SJCRH30 (cell line): ENCODE data around the gene LRFN3. TPM values are rescaled to one million over a fixed set of nuclear protein-coding genes. Genes with fewer than 3 reads are reported as not detected.
A peak's percentile ranks its signal among the peaks of the same experiment; 100 is the strongest.
"Not testable (repeated sequence)": the region's sequence is repeated elsewhere in the genome, so short reads cannot be mapped to it uniquely, and the experiment has no call there.

Experiments
- DNase-seq, 2 experiments: peaks; one replicate each; pipeline ENCODE4 v3.0.0-alpha.2; 2015 to 2020
- H3K27ac ChIP-seq: fragments of 250-450 bp; sonication (Bioruptor Pico); 2 replicates; pipeline ENCODE4 v1.5.1; 2020; ENCODE audit warnings: mild to moderate bottlenecking, moderate library complexity
- H3K27me3 ChIP-seq: fragments of 250-450 bp; sonication (Bioruptor Pico); 2 replicates; pipeline ENCODE4 v1.5.1; 2020; ENCODE audit warnings: mild to moderate bottlenecking, moderate library complexity
- H3K36me3 ChIP-seq: fragments of 250-450 bp; sonication (Bioruptor Pico); 2 replicates; pipeline ENCODE4 v1.5.1; 2020; ENCODE audit warnings: mild to moderate bottlenecking, moderate library complexity
- H3K4me1 ChIP-seq: fragments of 250-450 bp; sonication (Bioruptor Pico); 2 replicates; pipeline ENCODE4 v1.5.1; 2020; ENCODE audit warnings: mild to moderate bottlenecking, moderate library complexity
- H3K4me3 ChIP-seq: fragments of 250-450 bp; sonication (Bioruptor Pico); 2 replicates; pipeline ENCODE4 v1.5.1; 2020; ENCODE audit warnings: mild to moderate bottlenecking, moderate library complexity
- H3K9me3 ChIP-seq: fragments of 250-450 bp; sonication (Bioruptor Pico); replicated peaks from 2 replicates; pipeline ENCODE4 v1.5.1; 2020; ENCODE audit warnings: mild to moderate bottlenecking, moderate library complexity
- total RNA-seq: library from RNA; depleted of rRNA; stranded (reverse); fragments of >200 nt; shearing (Covaris generic); gene quantifications from 2 replicates; pipeline ENCODE4 v1.2.3, GENCODE V29; 2014

Gene LRFN3
- total RNA-seq, 1 experiment from 2014 or later = 10.2 TPM

GRCh38 chr19:35959968-35960320 is 23.8 kb downstream of the LRFN3 start:
- H3K9me3 ChIP-seq = no peaks in the 10 kb centered on the region; the same call in 1 of the 2 replicates
- no peak for DNase-seq
- no peaks in the 10 kb centered on the region for H3K36me3 ChIP-seq
- no peaks in the 10 kb centered on the region for H3K4me1 ChIP-seq
- H3K27ac ChIP-seq = no peak overlapping the region
- no peak overlapping the region for H3K4me3 ChIP-seq
- H3K27me3 ChIP-seq = no peaks in the 10 kb centered on the region

DNA sequence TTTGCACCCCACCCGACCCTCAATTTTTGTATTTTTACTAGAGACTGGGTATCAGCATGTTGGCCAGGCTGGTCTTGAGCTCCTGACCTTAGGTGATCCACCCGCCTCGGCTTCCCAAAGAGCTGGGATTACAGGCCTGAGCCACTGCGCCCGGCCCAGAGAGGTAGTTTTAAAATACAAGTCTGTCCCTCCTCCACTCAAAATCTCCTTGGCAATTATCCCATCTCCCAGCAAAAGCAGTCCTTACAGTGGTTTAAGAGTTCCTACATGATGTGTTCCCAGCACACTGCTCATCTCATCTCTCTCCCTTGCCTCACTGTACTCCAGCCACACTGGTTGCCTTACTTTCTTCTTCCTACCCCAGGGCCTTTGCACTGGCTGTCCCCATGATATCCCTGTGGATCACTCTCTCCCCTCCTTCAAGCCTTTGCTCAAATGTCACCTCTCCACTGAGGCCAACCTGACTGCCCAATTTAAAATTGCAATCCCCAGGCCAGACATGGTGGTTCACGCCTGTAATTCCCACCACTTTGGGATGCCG is 24.3 kb downstream of the LRFN3 start:
- no peak for DNase-seq
- H3K36me3 ChIP-seq = no peaks in the 10 kb centered on the region
- no peaks in the 10 kb centered on the region; the same call in 1 of the 2 replicates for H3K9me3 ChIP-seq
- H3K4me3 ChIP-seq = no peak overlapping the region
- H3K27ac ChIP-seq = no peak overlapping the region
- no peaks in the 10 kb centered on the region for H3K27me3 ChIP-seq
- no peaks in the 10 kb centered on the region for H3K4me1 ChIP-seq

DNA sequence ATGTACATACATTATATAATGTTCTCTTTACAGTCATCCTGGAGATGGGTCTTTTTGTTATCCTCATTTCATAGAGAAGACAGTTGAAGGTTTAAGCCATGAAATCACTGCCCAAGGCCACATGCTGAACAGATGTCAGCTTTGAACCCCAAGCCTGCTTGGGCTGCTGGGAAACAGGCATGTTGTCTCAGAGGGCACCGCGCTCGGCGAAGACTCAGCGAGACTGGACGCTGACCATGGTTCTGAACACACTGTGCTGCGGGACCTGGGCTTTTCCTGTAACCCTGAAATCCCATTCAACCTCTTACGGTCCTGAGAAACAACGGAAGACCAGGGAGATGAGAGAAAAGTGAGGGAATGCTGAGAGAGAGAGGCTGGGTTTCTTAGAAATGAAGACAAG is 27.3 kb downstream of the LRFN3 start:
- Histone ChIP-seq H3K4me3 (no peak overlapping the region), H3K4me1 (no peaks in the 10 kb centered on the region), H3K27me3 (no peaks in the 10 kb centered on the region), H3K27ac (no peak overlapping the region), H3K36me3 (no peaks in the 10 kb centered on the region), H3K9me3 (no peaks in the 10 kb centered on the region)
- DNase-seq = peak; percentile 66 to 75

GRCh38 chr19:35966771-35967170 is 30.6 kb downstream of the LRFN3 start:
- H3K4me1 ChIP-seq = no peaks in the 10 kb centered on the region

GRCh38 chr19:35973487-35973886 is 37.3 kb downstream of the LRFN3 start:
- peaks cover 6% of the 10 kb centered on the region; the same call in 1 of the 2 replicates for H3K4me1 ChIP-seq
- no peak overlapping the region for H3K4me3 ChIP-seq
- no peak overlapping the region for H3K27ac ChIP-seq
- no peaks in the 10 kb centered on the region for H3K27me3 ChIP-seq
- no peaks in the 10 kb centered on the region for H3K9me3 ChIP-seq
- peak; percentile 66 to 69 for DNase-seq
- H3K36me3 ChIP-seq = no peaks in the 10 kb centered on the region

More at GRCh38 chr19:35966771-35967170, 30.6 kb downstream of the LRFN3 start:
- Histone ChIP-seq H3K36me3 (no peaks in the 10 kb centered on the region), H3K4me3 (no peak overlapping the region), H3K9me3 (no peaks in the 10 kb centered on the region), H3K27me3 (no peaks in the 10 kb centered on the region), H3K27ac (no peak overlapping the region)
- DNase-seq = no peak

DNA sequence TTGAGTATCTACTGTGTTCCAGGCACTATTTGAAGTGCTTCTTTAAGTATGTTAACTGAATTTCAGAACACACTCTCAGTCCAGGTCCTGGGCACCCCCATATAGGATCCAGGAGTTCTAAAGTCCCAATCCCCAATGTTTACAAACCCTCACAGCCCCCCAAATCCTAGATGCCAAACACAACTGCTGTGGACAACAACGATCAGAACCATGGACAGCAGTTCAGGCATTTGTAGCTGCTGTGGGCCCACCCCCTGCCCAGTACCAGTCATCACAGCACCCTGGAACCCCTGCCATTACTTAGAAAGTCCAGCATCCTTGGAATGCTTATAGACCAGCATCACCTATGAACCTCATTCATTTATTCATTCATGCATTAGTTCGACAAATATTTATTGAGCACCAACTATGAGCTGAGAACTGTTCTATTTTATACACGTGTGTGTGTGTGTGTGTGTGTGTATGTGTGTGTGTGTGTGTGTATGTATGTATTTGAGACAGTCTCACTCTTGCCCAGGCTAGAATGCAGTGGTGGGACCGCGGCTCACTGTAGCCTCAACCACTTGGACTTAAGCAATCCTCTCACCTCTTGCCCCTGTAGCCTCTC is 39.5 kb downstream of the LRFN3 start:
- no peaks in the 10 kb centered on the region for H3K36me3 ChIP-seq
- H3K4me3 ChIP-seq = no peak overlapping the region
- no peaks in the 10 kb centered on the region for H3K9me3 ChIP-seq
- peaks cover 6% of the 10 kb centered on the region; the same call in 1 of the 2 replicates for H3K4me1 ChIP-seq
- H3K27me3 ChIP-seq = no peaks in the 10 kb centered on the region
- DNase-seq = peak; percentile 38 to 65
- H3K27ac ChIP-seq = no peak overlapping the region

DNA sequence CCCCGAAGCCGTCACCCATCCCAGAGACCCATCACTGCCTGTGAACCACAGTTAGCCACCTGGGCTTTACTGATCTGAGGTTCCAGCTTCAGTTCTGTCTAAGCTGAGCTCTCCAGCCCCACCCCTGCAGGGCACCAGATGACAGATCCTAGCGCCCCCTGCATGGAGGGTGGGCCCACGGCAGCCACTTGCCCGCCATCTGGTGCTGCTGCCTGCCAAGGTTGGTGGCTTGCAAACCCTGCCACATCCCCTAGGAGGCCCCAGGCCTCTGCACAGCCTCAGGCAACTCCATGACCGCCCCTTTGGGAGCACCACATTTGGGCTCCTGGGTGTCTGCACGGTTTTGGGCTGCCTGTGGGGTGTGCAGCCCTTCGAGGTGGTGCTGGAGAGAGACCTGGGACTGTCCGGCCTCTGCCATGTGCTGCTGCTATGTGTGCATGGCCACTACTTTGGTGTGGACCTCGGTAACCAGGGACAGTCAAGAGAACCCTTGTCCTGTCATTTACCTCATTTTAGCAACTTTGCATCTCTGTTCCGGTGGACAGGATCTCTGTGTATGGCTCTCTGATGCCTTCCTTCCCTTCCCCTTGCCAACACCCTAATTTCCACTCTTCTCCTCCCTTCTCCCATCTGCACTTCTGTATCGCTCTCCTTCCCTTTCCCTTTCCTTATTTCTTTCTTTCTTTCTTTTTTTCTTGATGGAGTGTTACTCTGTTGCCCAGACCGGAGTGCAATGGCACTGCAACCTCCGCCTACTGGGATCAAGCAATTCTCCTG is 41.5 kb downstream of the LRFN3 start:
- peak; percentile 27 to 28 for DNase-seq
- H3K9me3 ChIP-seq = no peaks in the 10 kb centered on the region
- H3K27me3 ChIP-seq = no peaks in the 10 kb centered on the region
- peaks cover 6% of the 10 kb centered on the region; the same call in 1 of the 2 replicates for H3K4me1 ChIP-seq
- H3K27ac ChIP-seq = no peak overlapping the region
- H3K4me3 ChIP-seq = no peak overlapping the region
- H3K36me3 ChIP-seq = no peaks in the 10 kb centered on the region

GRCh38 chr19:35978271-35978670 is 42.1 kb downstream of the LRFN3 start:
- no peaks in the 10 kb centered on the region for H3K36me3 ChIP-seq
- no peaks in the 10 kb centered on the region for H3K27me3 ChIP-seq
- DNase-seq = no peak
- peaks cover 6% of the 10 kb centered on the region; the same call in 1 of the 2 replicates for H3K4me1 ChIP-seq
- no peaks in the 10 kb centered on the region for H3K9me3 ChIP-seq
- H3K4me3 ChIP-seq = no peak overlapping the region
- H3K27ac ChIP-seq = no peak overlapping the region

GRCh38 chr19:35978832-35979365 is 42.7 kb downstream of the LRFN3 start:
- Histone ChIP-seq H3K27ac (no peak overlapping the region), H3K4me1 (no peaks in the 10 kb centered on the region), H3K4me3 (no peak overlapping the region), H3K9me3 (no peaks in the 10 kb centered on the region), H3K36me3 (no peaks in the 10 kb centered on the region), H3K27me3 (no peaks in the 10 kb centered on the region)
- DNase-seq = no peak

GRCh38 chr19:35980997-35981396 is 44.8 kb downstream of the LRFN3 start:
- not testable (repeated sequence) for H3K27ac ChIP-seq, H3K9me3 ChIP-seq, H3K27me3 ChIP-seq, DNase-seq, H3K4me3 ChIP-seq, H3K36me3 ChIP-seq, H3K4me1 ChIP-seq

GRCh38 chr19:35983177-35983576 is 47.0 kb downstream of the LRFN3 start:
- Histone ChIP-seq H3K27ac (no peak overlapping the region), H3K9me3 (no peaks in the 10 kb centered on the region), H3K36me3 (no peaks in the 10 kb centered on the region), H3K4me1 (no peaks in the 10 kb centered on the region), H3K4me3 (no peak overlapping the region), H3K27me3 (peaks cover 4% of the 10 kb centered on the region; the same call in 1 of the 2 replicates)
- DNase-seq = no peak

GRCh38 chr19:35986111-35986510 is 49.9 kb downstream of the LRFN3 start:
- H3K27ac ChIP-seq = no peak overlapping the region
- H3K27me3 ChIP-seq = peaks cover 4% of the 10 kb centered on the region; the same call in 1 of the 2 replicates
- 0 out of 2 replicates have a peak, but pooled peaks cover 2% of the 10 kb centered on the region for H3K9me3 ChIP-seq
- H3K36me3 ChIP-seq = no peaks in the 10 kb centered on the region
- no peaks in the 10 kb centered on the region for H3K4me1 ChIP-seq
- H3K4me3 ChIP-seq = no peak overlapping the region
- DNase-seq = no peak

DNA sequence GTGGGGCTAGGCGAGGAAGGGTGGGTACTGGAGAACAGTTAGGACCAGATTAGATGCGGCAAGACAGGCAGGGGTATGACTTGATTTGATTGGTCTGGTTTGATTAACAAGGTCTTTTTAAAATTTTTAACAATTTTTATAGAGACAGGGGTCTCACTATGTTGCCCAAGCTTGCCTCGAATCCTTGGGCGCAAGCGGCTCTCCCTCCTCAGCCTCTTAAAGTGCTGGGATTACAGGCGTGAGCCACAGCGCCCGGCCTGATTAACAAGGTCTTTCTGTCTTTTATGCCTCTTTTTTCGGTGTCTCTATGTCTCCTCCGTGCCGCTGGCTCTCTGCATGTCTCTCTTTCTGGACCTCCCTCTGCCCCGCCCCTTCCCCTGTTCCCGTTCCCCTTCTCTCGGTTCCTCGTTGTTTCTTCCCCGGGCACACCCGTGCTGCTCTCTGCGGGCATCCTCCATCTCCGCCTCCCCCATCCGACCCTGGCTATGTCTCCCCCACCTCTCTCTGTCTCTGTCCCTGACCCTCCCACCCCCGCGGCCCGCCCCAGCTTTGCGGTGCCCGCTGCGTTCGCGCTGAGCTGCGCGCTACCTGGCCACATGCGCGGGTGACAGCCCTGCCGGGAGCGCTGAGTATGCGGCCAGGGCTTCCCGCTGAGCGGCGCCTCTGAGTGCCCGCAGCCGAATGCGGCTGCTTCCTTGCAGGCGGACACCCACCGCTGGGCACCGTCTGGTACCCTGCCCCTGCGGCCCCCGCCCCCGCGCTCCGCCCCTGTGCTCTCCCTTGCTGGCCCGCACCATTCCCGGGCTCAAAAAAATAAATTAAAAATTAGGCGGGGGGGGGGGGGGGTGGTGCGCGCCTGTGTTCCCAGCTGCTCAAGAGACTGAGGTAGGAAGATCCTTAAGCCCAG is 50.7 kb downstream of the LRFN3 start:
- peak overlapping the region; percentile 5; the same call in 1 of the 2 replicates for H3K4me3 ChIP-seq
- H3K27me3 ChIP-seq = peaks cover 4% of the 10 kb centered on the region; the same call in 1 of the 2 replicates
- peak; percentile 24 to 27 for DNase-seq
- H3K36me3 ChIP-seq = no peaks in the 10 kb centered on the region
- H3K27ac ChIP-seq = no peak overlapping the region
- 0 out of 2 replicates have a peak, but pooled peaks cover 2% of the 10 kb centered on the region for H3K9me3 ChIP-seq
- no peaks in the 10 kb centered on the region for H3K4me1 ChIP-seq

- Histone ChIP-seq H3K27me3 (peaks cover 4% of the 10 kb centered on the region; the same call in 1 of the 2 replicates), H3K4me1 (no peaks in the 10 kb centered on the region), H3K9me3 (0 out of 2 replicates have a peak, but pooled peaks cover 2% of the 10 kb centered on the region), H3K27ac (no peak overlapping the region), H3K4me3 (no peak overlapping the region), H3K36me3 (no peaks in the 10 kb centered on the region)
- no peak for DNase-seq
Observed at GRCh38 chr19:35987571-35987896, 51.4 kb downstream of the LRFN3 start.
